Ovary (tissue), 3 donors: ENCODE data around the gene GSTA3.
"Not testable (repeated sequence)": the region's sequence is repeated elsewhere in the genome, so short reads cannot be mapped to it uniquely, and the experiment has no call there.

Source experiments
- CTCF ChIP-seq, 3 donors: fragments of 450-650 bp in 2 of 3; fragments of 200-600 bp in 1 of 3; IDR thresholded peaks; one replicate each; pipeline versions ENCODE4 v1.5.1 to v1.8.0; 2016 to 2022; ENCODE audit warnings: antibody characterized with exemption in 3 of 3, mild to moderate bottlenecking in 1 of 3
- POLR2A ChIP-seq: fragments of 450-650 bp; IDR thresholded peaks from one replicate; pipeline ENCODE4 v1.6.1; 2017; ENCODE audit warnings: antibody characterized with exemption, mild to moderate bottlenecking, moderate library complexity
- donor health status: DM: no; HTN: no; CAD: no.

- not testable (repeated sequence) for TF ChIP-seq CTCF (IDR thresholded peaks at IDR 0.05); POLR2A
Observed at GRCh38 chr6:52868899-52869298, 40.6 kb downstream of the GSTA3 start.
